RWPE2 (cell line): ENCODE measurements around the gene DSCAM.

Experiments
- ATAC-seq: fragments of 200-7000 bp; cut with Tn5 transposase; 3 replicates; pipeline ENCODE4 v1.9.1; 2021; ENCODE audit warnings: low read depth
- DNase-seq: peaks from one replicate; pipeline ENCODE4 v3.0.0-alpha.2; 2020; ENCODE audit warnings: low spot score
- H3K27ac ChIP-seq: fragments of 450-650 bp; 2 replicates; pipeline ENCODE4 v1.5.1; 2017; ENCODE audit warnings: mild to moderate bottlenecking; ENCODE audit not compliant: poor library complexity, severe bottlenecking
- H3K27me3 ChIP-seq: fragments of 250-450 bp; sonication (Bioruptor Pico); 2 replicates; pipeline ENCODE4 v1.5.1; 2021; ENCODE audit warnings: mild to moderate bottlenecking, moderate library complexity; ENCODE audit not compliant: insufficient read depth, poor library complexity, severe bottlenecking
- H3K36me3 ChIP-seq: fragments of 250-450 bp; sonication (Bioruptor Pico); 2 replicates; pipeline ENCODE4 v1.5.1; 2020; ENCODE audit warnings: low read depth, mild to moderate bottlenecking, moderate library complexity
- H3K4me1 ChIP-seq: fragments of 250-450 bp; sonication (Bioruptor Pico); 2 replicates; pipeline ENCODE4 v1.5.1; 2021; ENCODE audit warnings: mild to moderate bottlenecking, moderate library complexity; ENCODE audit not compliant: insufficient read depth, poor library complexity, severe bottlenecking
- H3K4me3 ChIP-seq: fragments of 250-450 bp; sonication (Bioruptor Pico); 2 replicates; pipeline ENCODE4 v1.5.1; 2021; ENCODE audit warnings: mild to moderate bottlenecking, moderate library complexity; ENCODE audit not compliant: severe bottlenecking
- H3K9me3 ChIP-seq: fragments of 250-450 bp; sonication (Bioruptor Pico); 2 replicates; pipeline ENCODE4 v1.5.1; 2021; ENCODE audit warnings: mild to moderate bottlenecking, moderate library complexity; ENCODE audit not compliant: severe bottlenecking
- TF ChIP-seq, protein P1 (sequence below): fragments of 450-650 bp; IDR thresholded peaks from one replicate; pipeline ENCODE4 v1.5.1; 2017; ENCODE audit warnings: mild to moderate bottlenecking, moderate library complexity; ENCODE audit not compliant: poor library complexity, severe bottlenecking

DSCAM gene

DNA sequence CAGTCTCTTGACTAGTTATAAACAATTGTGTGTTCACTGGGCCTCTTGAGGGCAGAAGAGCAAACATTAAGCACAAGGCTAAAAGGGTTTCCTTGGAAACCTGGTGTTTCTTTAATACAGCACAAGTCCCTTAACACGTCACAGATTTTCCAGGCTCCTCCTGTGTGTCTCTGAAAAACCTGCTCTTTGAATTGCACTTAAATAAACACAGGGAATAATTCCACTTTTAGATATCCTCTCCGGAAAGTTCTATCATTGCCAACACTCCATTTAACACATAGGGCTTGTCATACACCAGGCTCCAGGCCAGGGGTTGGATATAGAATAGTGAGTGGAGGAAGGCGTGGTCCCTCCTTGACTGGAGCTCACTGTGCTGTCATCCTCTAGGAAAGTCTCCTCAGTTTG, 442.6 kb downstream of the DSCAM start:
- TF ChIP-seq, protein P1, sequence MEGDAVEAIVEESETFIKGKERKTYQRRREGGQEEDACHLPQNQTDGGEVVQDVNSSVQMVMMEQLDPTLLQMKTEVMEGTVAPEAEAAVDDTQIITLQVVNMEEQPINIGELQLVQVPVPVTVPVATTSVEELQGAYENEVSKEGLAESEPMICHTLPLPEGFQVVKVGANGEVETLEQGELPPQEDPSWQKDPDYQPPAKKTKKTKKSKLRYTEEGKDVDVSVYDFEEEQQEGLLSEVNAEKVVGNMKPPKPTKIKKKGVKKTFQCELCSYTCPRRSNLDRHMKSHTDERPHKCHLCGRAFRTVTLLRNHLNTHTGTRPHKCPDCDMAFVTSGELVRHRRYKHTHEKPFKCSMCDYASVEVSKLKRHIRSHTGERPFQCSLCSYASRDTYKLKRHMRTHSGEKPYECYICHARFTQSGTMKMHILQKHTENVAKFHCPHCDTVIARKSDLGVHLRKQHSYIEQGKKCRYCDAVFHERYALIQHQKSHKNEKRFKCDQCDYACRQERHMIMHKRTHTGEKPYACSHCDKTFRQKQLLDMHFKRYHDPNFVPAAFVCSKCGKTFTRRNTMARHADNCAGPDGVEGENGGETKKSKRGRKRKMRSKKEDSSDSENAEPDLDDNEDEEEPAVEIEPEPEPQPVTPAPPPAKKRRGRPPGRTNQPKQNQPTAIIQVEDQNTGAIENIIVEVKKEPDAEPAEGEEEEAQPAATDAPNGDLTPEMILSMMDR: no peak
- Histone ChIP-seq H3K4me3 (no peak overlapping the region), H3K36me3 (no peaks in the 10 kb centered on the region), H3K27ac (no peak overlapping the region), H3K9me3 (no peaks in the 10 kb centered on the region), H3K4me1 (no peaks in the 10 kb centered on the region), H3K27me3 (no peaks in the 10 kb centered on the region)
- no peak for DNase-seq
- no peak for ATAC-seq

DNA sequence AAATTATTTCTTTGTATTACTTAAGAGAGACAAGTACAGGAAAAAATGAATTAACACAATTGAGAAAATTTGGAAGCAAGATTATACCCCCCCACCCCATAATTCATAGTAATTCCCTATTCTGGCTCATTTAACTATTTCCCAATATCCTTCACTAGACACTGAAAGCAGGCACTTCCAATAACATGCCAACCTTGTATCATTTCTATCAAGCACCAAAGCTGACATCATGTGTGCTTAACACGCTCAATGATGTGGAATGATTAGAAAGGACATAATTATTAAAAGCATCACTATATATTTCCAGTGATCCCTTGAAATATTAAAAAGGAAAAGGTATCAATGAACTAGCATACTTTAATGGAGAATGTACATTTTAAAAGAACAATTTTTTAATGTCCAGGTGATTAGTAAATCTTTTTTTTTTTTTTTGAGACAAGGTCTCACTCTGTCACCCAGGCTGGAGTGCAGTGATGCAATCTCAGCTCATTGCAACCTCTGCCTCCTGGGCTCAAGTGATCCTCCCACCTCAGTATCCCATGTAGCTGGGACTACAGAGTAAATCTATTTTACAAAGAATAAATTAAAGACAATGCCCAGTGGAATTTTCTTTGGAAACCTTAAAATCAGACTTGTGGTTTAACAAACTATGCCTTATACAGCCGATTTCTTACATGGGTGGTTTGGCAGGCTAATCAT, 443.9 kb downstream of the DSCAM start:
- Histone ChIP-seq H3K4me3 (no peak overlapping the region), H3K4me1 (no peaks in the 10 kb centered on the region), H3K36me3 (no peaks in the 10 kb centered on the region), H3K27me3 (no peaks in the 10 kb centered on the region), H3K27ac (no peak overlapping the region), H3K9me3 (no peaks in the 10 kb centered on the region)
- TF ChIP-seq, protein P1: no peak
- no peak for ATAC-seq
- DNase-seq: no peak

DNA sequence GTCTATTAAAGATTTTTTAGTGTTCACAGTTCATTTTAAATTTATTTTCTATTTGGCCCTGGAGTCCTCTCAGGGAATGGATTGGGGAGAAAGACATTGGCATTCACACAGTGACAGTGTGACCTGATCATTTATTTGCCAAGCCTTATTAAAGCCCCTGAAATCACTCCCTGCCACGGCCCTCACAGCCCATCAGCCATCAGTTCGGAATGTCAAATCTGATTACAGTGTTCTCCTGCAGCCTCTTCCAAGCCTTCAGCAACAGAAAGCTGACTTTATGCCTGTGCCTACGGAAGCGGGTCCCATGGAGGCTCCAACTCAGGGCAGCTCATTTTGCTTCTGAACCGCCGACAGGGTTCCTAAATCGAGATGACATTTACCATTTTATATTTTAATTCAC, 451.2 kb downstream of the DSCAM start:
- DNase-seq: no peak
- no peak overlapping the region for H3K4me3 ChIP-seq
- no peaks in the 10 kb centered on the region for H3K36me3 ChIP-seq
- H3K27ac ChIP-seq: no peak overlapping the region
- no peak for ATAC-seq
- H3K4me1 ChIP-seq: no peaks in the 10 kb centered on the region
- TF ChIP-seq, protein P1: no peak
- no peaks in the 10 kb centered on the region for H3K9me3 ChIP-seq
- no peaks in the 10 kb centered on the region for H3K27me3 ChIP-seq

DNA sequence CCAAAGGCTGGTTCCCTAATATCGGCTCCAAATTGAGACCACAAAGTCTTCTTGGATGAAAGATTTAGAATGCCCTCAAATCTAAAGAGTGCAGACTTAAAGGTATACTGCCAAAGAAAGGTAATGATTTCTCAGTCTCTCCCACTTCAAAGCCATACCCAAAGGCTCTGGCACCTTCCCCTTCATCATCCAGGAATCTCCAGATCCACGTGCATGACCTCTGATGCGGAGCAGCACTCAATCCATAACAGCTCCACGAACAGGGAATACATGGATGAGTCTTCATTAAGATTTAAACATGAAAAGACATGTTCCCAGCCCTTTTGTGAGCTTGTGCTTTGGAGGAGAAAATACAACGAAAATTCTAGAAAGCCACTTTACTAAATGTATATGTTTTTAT, 453.9 kb downstream of the DSCAM start:
- no peaks in the 10 kb centered on the region for H3K27me3 ChIP-seq
- DNase-seq (no peak), ATAC-seq (no peak)
- no peaks in the 10 kb centered on the region for H3K36me3 ChIP-seq
- H3K4me1 ChIP-seq: no peaks in the 10 kb centered on the region
- no peak overlapping the region for H3K27ac ChIP-seq
- H3K4me3 ChIP-seq: no peak overlapping the region
- H3K9me3 ChIP-seq: no peaks in the 10 kb centered on the region
- TF ChIP-seq, protein P1: no peak

DNA sequence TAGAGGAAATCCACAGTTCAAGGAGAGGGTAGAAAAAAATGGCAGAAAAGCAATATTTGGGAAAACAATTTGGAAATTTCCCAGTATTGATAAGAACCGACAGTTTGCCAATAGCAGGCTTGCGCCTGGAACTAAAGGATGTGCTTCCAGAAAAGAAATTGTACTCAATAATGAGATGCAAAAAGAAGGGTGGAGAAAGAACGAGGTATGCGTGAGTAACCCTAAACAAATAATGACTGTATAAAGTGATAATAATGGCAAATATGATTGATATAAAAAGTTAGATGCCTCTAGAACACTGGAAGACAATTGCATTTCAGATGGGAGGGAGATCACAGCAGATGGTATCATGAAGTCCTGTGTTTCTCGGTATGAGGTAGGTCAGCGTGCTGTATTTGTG, 458.9 kb downstream of the DSCAM start:
- no peak overlapping the region for H3K4me3 ChIP-seq

More for the DNA sequence above, 458.9 kb downstream of the DSCAM start:
- DNase-seq: no peak
- no peak overlapping the region for H3K27ac ChIP-seq
- H3K9me3 ChIP-seq: no peaks in the 10 kb centered on the region
- H3K36me3 ChIP-seq: no peaks in the 10 kb centered on the region
- peaks cover 4% of the 10 kb centered on the region for H3K27me3 ChIP-seq
- peak; percentile 51; the same call in 1 of the 3 replicates for ATAC-seq
- peaks cover 4% of the 10 kb centered on the region for H3K4me1 ChIP-seq
- TF ChIP-seq, protein P1: no peak
